Large intestine (tissue), 3 donors: ENCODE measurements around the gene NTM. TPM values are rescaled to one million over a fixed set of nuclear protein-coding genes. Genes with fewer than 3 reads are reported as not detected.
"Not testable (repeated sequence)": the region's sequence is repeated elsewhere in the genome, so short reads cannot be mapped to it uniquely, and the experiment has no call there.

ENCODE experiments used
- DNase-seq, 2 donors: peaks; one replicate each; pipeline versions ENCODE4 v3.0.0 to v3.0.0-alpha.2; 2013
- H3K27ac ChIP-seq: one replicate; pipeline ENCODE4 v1.5.1; 2013; ENCODE audit warnings: low read length
- H3K27me3 ChIP-seq: 2 replicates; pipeline ENCODE4 v1.6.1; 2013; ENCODE audit warnings: low read length; ENCODE audit not compliant: control insufficient read depth, insufficient read depth
- H3K36me3 ChIP-seq: 2 replicates; pipeline ENCODE4 v1.6.1; 2013; ENCODE audit warnings: low read length; ENCODE audit not compliant: control insufficient read depth, insufficient read depth
- H3K4me1 ChIP-seq: one replicate; pipeline ENCODE4 v1.6.1; 2013; ENCODE audit warnings: low read length; ENCODE audit not compliant: control insufficient read depth, insufficient read depth
- H3K4me3 ChIP-seq: one replicate; pipeline ENCODE4 v1.5.1; 2013; ENCODE audit warnings: low read length
- H3K9me3 ChIP-seq: one replicate; pipeline ENCODE4 v1.6.1; 2013; ENCODE audit warnings: mild to moderate bottlenecking, low read depth, low read length, moderate library complexity; ENCODE audit not compliant: control insufficient read depth
- WGBS: methylation state at CpG from one replicate; pipeline ENCODE4 v1.1.5; 2013; ENCODE audit warnings: low lambda C conversion rate; ENCODE audit not compliant: insufficient coverage; 5-methylcytosine and 5-hydroxymethylcytosine counted together
- polyA plus RNA-seq: library from polyadenylated mRNA; unstranded; fragments of 120-200 nt; gene quantifications from one replicate; pipeline ENCODE4 v1.2.1, GENCODE V29; 2013

NTM gene
- polyA plus RNA-seq, 1 donor, result 17.2 TPM

DNA sequence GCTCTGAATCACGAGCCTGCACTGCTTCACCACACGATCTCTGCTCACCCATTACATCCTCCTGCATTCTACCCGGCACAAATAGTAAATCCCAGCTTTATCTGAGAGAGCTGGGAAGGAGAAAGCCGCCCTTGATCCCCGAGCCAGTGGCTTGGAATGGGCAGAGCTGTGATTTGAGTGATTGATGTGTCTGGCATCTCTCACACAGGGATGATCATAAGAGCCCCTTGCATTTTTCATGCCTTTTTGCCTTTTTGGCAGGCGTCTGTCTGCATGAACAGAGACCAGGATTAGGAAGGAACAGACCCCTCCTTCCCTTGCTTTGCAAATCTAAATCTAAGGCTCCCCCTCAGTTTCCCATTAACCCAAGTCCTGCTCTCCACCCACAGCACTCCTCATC is 945.3 kb downstream of the NTM start:
- WGBS, result 67% methylated on average over 1 of the region's 6 CpGs
- no peaks in the 10 kb centered on the region for H3K4me1 ChIP-seq

DNA sequence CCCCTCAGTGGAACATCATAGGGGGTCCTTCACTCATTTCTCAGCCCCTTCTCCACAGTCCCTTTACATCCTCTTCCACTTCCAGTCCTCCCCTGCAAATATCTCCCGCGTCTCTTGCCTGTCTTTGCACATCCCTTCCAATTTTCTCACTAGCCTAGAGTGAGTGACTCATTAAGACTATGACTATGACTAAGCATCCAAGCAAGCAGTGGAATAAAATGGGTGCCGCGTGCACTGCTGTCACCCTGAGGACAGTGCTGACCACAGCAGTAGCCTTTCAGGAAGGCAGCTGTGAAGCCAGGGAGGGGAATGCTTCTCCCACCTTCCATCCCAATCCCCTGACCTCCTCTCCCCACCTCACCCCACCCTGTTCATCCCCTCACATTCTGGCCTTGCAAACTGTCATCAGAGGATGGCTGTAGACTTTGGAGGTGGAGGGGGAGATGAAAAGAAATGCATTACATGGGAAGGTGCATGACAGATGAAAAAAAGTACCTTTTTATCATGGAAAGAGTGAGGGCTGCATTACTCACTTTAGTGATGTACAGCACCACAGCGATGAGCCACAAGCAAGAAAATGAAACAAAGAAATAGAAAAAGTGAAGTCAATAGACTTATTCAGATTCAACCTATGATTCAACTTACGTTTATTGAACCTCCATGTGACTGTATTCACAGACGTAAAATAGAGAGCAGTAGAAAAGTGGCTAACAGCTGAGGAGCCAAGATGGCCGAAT is 948.2 kb downstream of the NTM start:
- Histone ChIP-seq H3K4me1 (no peaks in the 10 kb centered on the region), H3K4me3 (no peak overlapping the region), H3K27me3 (no peaks in the 10 kb centered on the region), H3K27ac (no peak overlapping the region), H3K36me3 (no peaks in the 10 kb centered on the region), H3K9me3 (no peaks in the 10 kb centered on the region)
- WGBS, result 100% methylated on average over 1 of the region's 8 CpGs
- DNase-seq, result no peak

More for the DNA sequence above, 945.3 kb downstream of the NTM start:
- no peak for DNase-seq
- Histone ChIP-seq H3K36me3 (no peaks in the 10 kb centered on the region), H3K27ac (no peak overlapping the region), H3K4me3 (no peak overlapping the region), H3K9me3 (no peaks in the 10 kb centered on the region), H3K27me3 (no peaks in the 10 kb centered on the region)

DNA sequence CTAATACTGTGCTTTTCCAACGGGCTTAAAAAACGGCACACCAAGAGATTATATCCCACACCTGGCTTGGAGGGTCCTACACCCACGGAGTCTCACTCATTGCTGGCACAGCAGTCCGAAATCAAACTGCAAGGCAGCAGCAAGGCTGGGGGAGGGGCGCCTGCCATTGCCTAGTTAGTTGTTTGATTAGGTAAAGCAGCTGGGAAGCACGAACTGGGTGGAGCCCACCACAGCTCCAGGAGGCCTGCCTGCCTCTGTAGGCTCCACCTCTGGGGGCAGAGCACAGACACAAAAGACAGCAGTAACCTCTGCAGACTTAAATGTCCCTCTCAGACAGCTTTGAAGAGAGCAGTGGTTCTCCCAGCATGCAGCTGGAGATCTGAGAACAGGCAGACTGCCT is 949.0 kb downstream of the NTM start:
- not testable (repeated sequence) for H3K4me3 ChIP-seq, H3K9me3 ChIP-seq, H3K27ac ChIP-seq, H3K36me3 ChIP-seq, H3K4me1 ChIP-seq, H3K27me3 ChIP-seq, DNase-seq
- no CpG with 5 or more reads among the region's 6 CpGs for WGBS

DNA sequence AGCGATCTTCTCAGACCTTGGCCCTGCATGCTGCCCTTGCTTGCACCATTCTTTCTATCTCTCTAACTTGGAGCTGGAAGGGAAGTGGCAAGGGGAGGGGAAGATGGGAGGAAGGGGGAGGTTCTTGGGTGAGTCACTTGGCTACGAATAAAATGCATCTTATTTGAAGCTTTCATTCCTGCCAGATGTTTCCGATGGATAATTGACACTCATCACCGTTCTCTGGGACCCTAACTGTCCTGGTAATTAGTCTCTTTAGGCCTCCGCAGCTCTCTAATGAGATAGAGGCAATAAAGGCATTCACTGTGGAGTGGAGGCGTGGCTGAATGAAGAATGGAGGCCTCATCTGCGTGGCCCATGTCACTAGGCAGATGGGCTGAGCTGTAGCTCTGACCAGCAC is 960.1 kb downstream of the NTM start:
- no peak for DNase-seq
- H3K27me3 ChIP-seq, result no peaks in the 10 kb centered on the region
- no CpG with 5 or more reads among the region's 7 CpGs for WGBS
- H3K4me3 ChIP-seq, result no peak overlapping the region
- H3K36me3 ChIP-seq, result no peaks in the 10 kb centered on the region
- no peak overlapping the region for H3K27ac ChIP-seq
- H3K4me1 ChIP-seq, result no peaks in the 10 kb centered on the region
- H3K9me3 ChIP-seq, result no peaks in the 10 kb centered on the region

DNA sequence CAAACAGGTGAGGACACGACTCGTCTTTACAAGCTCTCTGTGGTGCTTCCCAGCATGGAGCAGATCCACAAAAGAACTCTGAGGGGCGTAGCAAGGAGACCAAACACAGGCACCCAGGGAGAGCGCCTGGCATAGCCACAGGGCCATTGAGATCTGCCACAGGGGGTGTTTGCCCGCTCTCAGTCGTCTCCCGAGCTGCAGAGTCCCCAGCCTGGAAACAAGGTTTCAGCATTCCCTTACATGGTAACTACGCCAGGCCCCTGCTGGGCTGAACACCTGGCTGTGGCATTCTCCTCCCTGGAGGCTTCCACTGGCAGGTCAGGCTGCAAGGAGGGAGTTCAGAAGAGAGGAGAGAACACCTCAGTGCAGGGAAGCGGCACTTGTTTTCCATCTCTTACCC is 962.1 kb downstream of the NTM start:
- no CpG with 5 or more reads among the region's 9 CpGs for WGBS
- H3K4me3 ChIP-seq, result no peak overlapping the region
- no peaks in the 10 kb centered on the region for H3K36me3 ChIP-seq
- H3K4me1 ChIP-seq, result no peaks in the 10 kb centered on the region
- H3K27ac ChIP-seq, result no peak overlapping the region
- DNase-seq, result no peak
- no peaks in the 10 kb centered on the region for H3K27me3 ChIP-seq
- no peaks in the 10 kb centered on the region for H3K9me3 ChIP-seq

DNA sequence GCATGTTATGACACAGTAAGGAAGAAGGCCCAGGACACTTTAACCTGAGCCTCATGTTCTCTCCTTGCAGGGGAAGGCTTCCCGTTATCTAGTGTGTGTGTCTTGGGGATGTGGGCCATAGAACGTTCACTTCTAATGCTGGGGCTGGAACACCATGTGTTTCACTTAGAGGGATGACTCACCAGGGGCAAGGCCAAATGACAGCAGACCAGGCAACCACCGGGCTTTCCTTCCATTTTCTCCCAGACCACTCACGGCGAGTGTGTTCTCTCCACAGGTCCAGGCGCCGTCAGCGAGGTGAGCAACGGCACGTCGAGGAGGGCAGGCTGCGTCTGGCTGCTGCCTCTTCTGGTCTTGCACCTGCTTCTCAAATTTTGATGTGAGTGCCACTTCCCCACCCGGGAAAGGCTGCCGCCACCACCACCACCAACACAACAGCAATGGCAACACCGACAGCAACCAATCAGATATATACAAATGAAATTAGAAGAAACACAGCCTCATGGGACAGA is 964.4 kb downstream of the NTM start:
- Histone ChIP-seq H3K27me3 (no peaks in the 10 kb centered on the region), H3K27ac (no peak overlapping the region), H3K4me1 (no peaks in the 10 kb centered on the region), H3K36me3 (no peaks in the 10 kb centered on the region), H3K4me3 (no peak overlapping the region), H3K9me3 (no peaks in the 10 kb centered on the region)
- WGBS, result 100% methylated on average over 2 of the region's 15 CpGs
- no peak for DNase-seq

DNA sequence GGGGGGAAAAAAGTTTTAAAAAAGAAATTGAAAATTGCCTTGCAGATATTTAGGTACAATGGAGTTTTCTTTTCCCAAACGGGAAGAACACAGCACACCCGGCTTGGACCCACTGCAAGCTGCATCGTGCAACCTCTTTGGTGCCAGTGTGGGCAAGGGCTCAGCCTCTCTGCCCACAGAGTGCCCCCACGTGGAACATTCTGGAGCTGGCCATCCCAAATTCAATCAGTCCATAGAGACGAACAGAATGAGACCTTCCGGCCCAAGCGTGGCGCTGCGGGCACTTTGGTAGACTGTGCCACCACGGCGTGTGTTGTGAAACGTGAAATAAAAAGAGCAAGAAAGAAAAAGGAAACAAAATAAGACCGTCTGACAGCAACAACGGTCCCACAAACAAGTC is 964.9 kb downstream of the NTM start:
- WGBS, result 94% methylated on average over 10 of the region's 14 CpGs

DNA sequence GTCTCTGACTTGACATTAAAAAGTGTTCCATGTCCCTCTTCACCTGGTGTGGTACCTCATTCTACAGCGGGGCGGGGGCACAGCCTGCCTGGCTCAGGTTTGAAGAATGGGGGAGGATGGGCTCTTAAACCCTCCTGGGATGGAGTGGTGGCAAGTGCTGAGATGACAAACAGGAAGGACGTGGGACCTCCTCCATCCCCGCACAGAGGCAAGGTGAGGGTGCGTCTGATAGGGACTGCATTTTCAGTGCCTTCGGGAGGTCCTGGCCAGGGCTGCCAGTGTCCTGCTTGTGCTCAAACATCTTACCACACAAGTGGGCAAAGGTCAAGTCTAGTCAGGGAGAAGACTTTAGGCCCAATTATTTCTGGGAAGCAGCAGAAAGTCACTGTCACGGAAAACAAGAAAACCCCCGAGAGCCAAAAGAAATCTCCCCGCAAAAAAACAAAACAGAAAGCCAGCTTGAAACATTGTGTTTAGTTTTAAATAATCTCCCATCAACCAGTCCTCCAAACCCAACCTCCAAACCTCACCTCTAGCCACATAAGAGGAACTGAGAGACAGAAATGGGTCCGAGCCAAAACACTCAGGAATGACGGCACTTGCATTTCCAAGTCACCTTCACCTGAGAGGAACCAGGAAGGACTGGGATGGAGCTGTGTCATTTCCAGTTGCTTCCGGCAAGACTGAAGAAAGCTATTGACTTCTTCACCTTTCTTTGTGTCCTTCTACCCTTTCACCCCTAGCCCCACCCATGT is 966.5 kb downstream of the NTM start:
- Histone ChIP-seq H3K27ac (no peak overlapping the region), H3K4me1 (no peaks in the 10 kb centered on the region), H3K9me3 (no peaks in the 10 kb centered on the region), H3K36me3 (no peaks in the 10 kb centered on the region), H3K4me3 (no peak overlapping the region), H3K27me3 (no peaks in the 10 kb centered on the region)
- no peak for DNase-seq
- WGBS, result no CpG with 5 or more reads among the region's 12 CpGs

More for the DNA sequence above, 964.9 kb downstream of the NTM start:
- Histone ChIP-seq H3K4me3 (no peak overlapping the region), H3K9me3 (no peaks in the 10 kb centered on the region), H3K4me1 (no peaks in the 10 kb centered on the region), H3K36me3 (no peaks in the 10 kb centered on the region), H3K27ac (no peak overlapping the region), H3K27me3 (no peaks in the 10 kb centered on the region)
- no peak for DNase-seq

DNA sequence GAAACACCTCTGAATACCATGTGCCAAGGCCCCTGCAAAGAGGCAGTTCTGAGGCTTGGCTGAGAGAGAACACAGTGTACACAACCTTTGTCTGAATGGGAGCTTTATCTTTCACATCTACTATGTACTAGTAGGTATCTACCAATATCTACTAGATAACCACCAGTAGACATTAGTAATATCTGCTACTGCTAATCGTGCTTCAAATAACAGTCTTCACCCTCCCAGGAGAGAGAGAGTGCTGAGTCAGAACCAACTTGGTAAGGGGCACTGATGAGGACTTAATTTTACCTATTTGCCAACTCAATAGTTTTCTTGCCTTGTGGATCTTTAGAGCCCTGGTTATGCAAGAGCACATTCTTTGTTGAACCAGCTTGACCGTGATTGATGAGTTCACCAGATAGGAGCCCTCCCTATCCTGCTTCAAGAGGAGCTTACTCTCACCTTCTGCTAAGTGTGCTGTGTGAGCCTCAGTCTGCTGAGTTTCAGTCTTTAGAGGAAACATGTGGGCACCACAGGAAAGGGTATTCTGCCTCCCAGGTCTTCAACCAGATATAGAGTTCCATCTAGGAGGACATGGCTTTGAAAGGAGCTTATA is 967.5 kb downstream of the NTM start:
- DNase-seq, result no peak
- WGBS, result 40% methylated on average over 1 of the region's 2 CpGs
- Histone ChIP-seq H3K27me3 (no peaks in the 10 kb centered on the region), H3K9me3 (no peaks in the 10 kb centered on the region), H3K27ac (no peak overlapping the region), H3K36me3 (no peaks in the 10 kb centered on the region), H3K4me3 (no peak overlapping the region), H3K4me1 (no peaks in the 10 kb centered on the region)

DNA sequence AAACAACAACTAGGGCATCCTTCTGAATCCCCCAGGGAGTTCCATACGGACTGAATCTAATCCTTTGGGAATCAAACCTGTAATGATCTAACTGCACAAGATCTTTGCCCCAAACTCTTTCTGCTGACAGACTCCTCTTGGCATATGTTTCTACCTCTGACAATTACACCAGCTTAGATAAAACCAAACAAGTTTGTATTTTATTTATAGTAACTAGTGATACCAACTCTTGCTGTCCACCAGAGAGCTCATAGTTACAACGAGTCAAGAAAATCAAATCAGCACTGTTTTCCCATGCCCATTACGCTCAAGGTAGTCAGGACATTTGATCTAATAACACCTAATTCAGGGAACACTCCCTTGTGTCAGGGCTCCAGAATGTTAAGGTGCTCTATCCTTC is 972.0 kb downstream of the NTM start:
- Histone ChIP-seq H3K9me3 (no peaks in the 10 kb centered on the region), H3K27ac (no peak overlapping the region), H3K4me1 (no peaks in the 10 kb centered on the region), H3K27me3 (no peaks in the 10 kb centered on the region), H3K36me3 (no peaks in the 10 kb centered on the region), H3K4me3 (no peak overlapping the region)
- WGBS, result no CpG with 5 or more reads among the region's 3 CpGs
- no peak for DNase-seq
